Measurements from ENCODE around the gene KRT20.

DNA sequence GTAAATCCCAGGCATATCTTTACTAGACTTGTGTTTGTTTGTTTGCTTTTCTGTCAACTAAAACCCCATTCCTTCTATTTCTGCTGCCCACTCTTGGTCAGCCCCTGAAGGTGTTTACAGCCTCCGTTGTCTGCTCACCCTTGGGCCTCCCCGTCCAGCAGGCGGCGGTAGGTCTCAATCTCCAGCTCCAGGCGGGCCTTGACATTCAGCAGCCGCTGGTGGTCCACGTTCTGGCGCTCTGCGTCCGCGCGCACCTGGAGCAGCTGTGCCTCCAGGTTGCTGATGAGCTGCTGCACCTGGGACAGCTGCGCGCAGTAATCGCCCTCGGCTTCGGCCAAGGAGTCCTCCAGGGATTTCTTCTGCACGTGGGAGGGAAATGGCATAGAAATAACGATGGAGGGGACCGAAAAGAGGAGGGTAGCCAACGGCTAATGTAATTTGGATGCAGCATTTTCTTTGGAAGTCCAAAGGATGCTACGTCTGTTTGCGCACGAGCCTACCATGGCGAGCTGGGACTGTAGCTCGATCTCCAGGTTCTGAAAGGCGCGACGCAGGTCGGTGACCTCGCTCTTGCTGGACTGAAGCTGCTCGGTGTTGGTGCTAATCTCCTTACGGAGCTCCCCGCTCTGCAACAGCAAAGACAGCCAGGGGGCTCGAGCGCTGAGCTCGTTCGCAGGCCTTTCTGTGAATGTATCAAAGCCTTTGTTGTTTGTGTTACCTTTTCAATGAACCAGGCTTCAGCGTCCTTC lies 21.9 kb downstream of the KRT20 start:
- TF ChIP-seq POLR2A (IDR thresholded peaks at IDR 0.05) (no peak), CTCF (IDR thresholded peaks at IDR 0.05) (no peak)

All from gastroesophageal sphincter (tissue), 3 donors.